ENCODE results near the gene GLRX3. TPM values are rescaled to one million over a fixed set of nuclear protein-coding genes. Genes with fewer than 3 reads are reported as not detected.

The GLRX3 gene
- total RNA-seq, 1 experiment from 2014 or later, result 188 TPM

DNA sequence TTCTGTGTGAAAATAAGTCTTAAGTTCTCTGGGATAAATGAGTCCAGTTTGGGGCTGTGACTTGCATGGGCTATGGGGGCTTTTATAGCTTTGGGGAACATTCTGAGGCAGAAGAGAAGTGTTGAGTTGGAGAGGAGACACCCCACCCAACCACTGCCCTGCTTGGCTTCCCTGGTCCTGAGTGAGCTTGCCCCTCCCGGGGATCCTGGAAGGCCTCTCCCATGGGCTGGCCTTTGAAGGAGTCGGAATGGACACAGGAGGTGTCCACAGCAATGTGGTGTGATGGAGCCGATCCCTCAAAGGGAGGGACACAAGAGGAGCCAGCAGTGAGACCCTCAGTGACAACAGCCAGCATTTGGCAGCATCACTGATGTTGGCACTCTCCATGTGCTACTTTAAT, 89.8 kb downstream of the GLRX3 start:
- intact Hi-C loops (cut with micrococcal nuclease; ENCODE audit: unreplicated experiment) (no loop called here), in situ Hi-C loops (cut with HindIII; ENCODE audit: low pct_unique_long_range_greater_than_20kb, low sequenced_read_pairs) (no loop called here)
- ATAC-seq, result no peak
- BruUV-seq (replicated peaks), result no TSS peak
- no peak for DNase-seq (ENCODE audit: low read depth, low spot score)
- H3K4me1 ChIP-seq (ENCODE audit: control insufficient read depth, insufficient read depth, low read length), result no peaks in the 10 kb centered on the region
- ChIA-PET CTCF (no interaction called here), POLR2A (no interaction called here)
- TF ChIP-seq, protein P1, sequence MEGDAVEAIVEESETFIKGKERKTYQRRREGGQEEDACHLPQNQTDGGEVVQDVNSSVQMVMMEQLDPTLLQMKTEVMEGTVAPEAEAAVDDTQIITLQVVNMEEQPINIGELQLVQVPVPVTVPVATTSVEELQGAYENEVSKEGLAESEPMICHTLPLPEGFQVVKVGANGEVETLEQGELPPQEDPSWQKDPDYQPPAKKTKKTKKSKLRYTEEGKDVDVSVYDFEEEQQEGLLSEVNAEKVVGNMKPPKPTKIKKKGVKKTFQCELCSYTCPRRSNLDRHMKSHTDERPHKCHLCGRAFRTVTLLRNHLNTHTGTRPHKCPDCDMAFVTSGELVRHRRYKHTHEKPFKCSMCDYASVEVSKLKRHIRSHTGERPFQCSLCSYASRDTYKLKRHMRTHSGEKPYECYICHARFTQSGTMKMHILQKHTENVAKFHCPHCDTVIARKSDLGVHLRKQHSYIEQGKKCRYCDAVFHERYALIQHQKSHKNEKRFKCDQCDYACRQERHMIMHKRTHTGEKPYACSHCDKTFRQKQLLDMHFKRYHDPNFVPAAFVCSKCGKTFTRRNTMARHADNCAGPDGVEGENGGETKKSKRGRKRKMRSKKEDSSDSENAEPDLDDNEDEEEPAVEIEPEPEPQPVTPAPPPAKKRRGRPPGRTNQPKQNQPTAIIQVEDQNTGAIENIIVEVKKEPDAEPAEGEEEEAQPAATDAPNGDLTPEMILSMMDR (IDR thresholded peaks at IDR 0.05), result no peak
- TF ChIP-seq POLR2AphosphoS5 (IDR thresholded peaks at IDR 0.05; ENCODE audit: low read depth, low read length) (no peak), SIN3A (IDR thresholded peaks at IDR 0.05; ENCODE audit: borderline replicate concordance, insufficient read depth, low read depth, low read length) (no peak), REST (IDR thresholded peaks at IDR 0.05; ENCODE audit: insufficient read depth in 1 of 2, low read depth in 2 of 2, low read length in 1 of 2) (no peak), TCF7L2 (IDR thresholded peaks at IDR 0.05; ENCODE audit: low read depth, low read length) (no peak)
- H3K36me3 ChIP-seq (ENCODE audit: control insufficient read depth, insufficient read depth, low read length), result no peaks in the 10 kb centered on the region
- no peaks in the 10 kb centered on the region for H3K27me3 ChIP-seq (ENCODE audit: control insufficient read depth, insufficient read depth, low read length)
- H3K4me3 ChIP-seq (ENCODE audit: low read depth in 2 of 2, low read length in 2 of 2), result no peak overlapping the region
- peaks cover 15% of the 10 kb centered on the region; the same call in 1 of the 2 replicates for H3K9me3 ChIP-seq (ENCODE audit: control insufficient read depth, insufficient read depth, low read depth, low read length)
- no peak overlapping the region for H3K27ac ChIP-seq (ENCODE audit: low read length)

DNA sequence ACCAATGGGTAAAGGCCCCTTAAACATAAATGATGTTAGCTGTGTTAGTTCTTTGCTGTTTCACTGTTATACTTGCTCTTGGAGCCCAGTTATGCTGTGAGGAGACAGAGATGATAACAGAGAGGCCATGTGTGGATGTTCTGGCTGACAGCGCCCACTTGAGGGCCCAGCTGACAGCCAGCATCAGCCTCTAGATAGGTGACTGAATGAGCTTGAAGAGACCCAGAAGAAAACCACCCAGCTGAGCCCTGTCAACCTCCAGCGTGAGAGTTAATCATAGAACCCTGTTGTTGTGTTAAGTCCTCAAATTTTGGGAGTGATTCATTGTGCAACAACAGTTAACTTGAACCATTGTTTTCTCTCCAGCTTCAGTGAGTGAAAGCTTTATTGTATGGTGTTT, 91.7 kb downstream of the GLRX3 start:
- TF ChIP-seq TCF7L2 (IDR thresholded peaks at IDR 0.05; ENCODE audit: low read depth, low read length) (no peak), POLR2AphosphoS5 (IDR thresholded peaks at IDR 0.05; ENCODE audit: low read depth, low read length) (no peak), SIN3A (IDR thresholded peaks at IDR 0.05; ENCODE audit: borderline replicate concordance, insufficient read depth, low read depth, low read length) (no peak), REST (IDR thresholded peaks at IDR 0.05; ENCODE audit: insufficient read depth in 1 of 2, low read depth in 2 of 2, low read length in 1 of 2) (no peak)
- TF ChIP-seq, protein P1 (IDR thresholded peaks at IDR 0.05), result no peak
- peaks cover 15% of the 10 kb centered on the region; the same call in 1 of the 2 replicates for H3K9me3 ChIP-seq (ENCODE audit: control insufficient read depth, insufficient read depth, low read depth, low read length)
- H3K4me3 ChIP-seq (ENCODE audit: low read depth in 2 of 2, low read length in 2 of 2), result no peak overlapping the region
- ChIA-PET POLR2A (no interaction called here), CTCF (no interaction called here)
- ATAC-seq (no peak), DNase-seq (ENCODE audit: low read depth, low spot score) (no peak)
- intact Hi-C loops (cut with micrococcal nuclease; ENCODE audit: unreplicated experiment), result no loop called here
- no TSS peak for BruUV-seq (replicated peaks)
- no peaks in the 10 kb centered on the region for H3K4me1 ChIP-seq (ENCODE audit: control insufficient read depth, insufficient read depth, low read length)
- no peak overlapping the region for H3K27ac ChIP-seq (ENCODE audit: low read length)
- H3K27me3 ChIP-seq (ENCODE audit: control insufficient read depth, insufficient read depth, low read length), result no peaks in the 10 kb centered on the region; the same call in 1 of the 2 replicates
- in situ Hi-C loops (cut with HindIII; ENCODE audit: low pct_unique_long_range_greater_than_20kb, low sequenced_read_pairs), result no loop called here
- no peaks in the 10 kb centered on the region for H3K36me3 ChIP-seq (ENCODE audit: control insufficient read depth, insufficient read depth, low read length)

Other genes starting within 250 kb of the GLRX3 start
- gene EBF3, start 172.1 kb upstream of the GLRX3 start, total RNA-seq (2021; ENCODE audit: unreplicated experiment), result 0.64 TPM
- 1.0 TPM for gene C10orf143, start 25.6 kb upstream of the GLRX3 start, total RNA-seq (2021; ENCODE audit: unreplicated experiment)

All from Panc1 (cell line).